ENCODE measurements around the gene DRD3. TPM values are rescaled to one million over a fixed set of nuclear protein-coding genes. Genes with fewer than 3 reads are reported as not detected.

The DRD3 gene
- total RNA-seq, 2 experiments from 2014 or later, result not detected

GRCh38 chr3:114213292-114213626 is 34.4 kb upstream of the DRD3 start:
- peak overlapping the region; percentile 69 for H3K4me3 ChIP-seq (ENCODE audit: low read depth, low read length, poor library complexity, severe bottlenecking)
- peak overlapping the region; percentile 91 for H3K4me2 ChIP-seq (ENCODE audit: low read length)
- no peaks in the 10 kb centered on the region for H3K9me2 ChIP-seq (ENCODE audit: insufficient read depth, low read length)
- no peak for DNase-seq (ENCODE audit: low spot score)
- ChIA-PET CTCF (ENCODE audit: unreplicated experiment) (interaction anchor here (0.6 to 1.1 kb wide), 5 partner anchors 9 to 470 kb away, joined by 3 to 5 read pairs (median 3); no protein-coding TSS in a partner anchor), POLR2A (interaction anchor here (0.5 to 2.8 kb wide), 29 partner anchors 8 to 699 kb away, joined by 3 to 38 read pairs (median 4); partner anchors contain the start of genes ATP6V1A, DRD3 and SPICE1)
- H3K79me2 ChIP-seq (ENCODE audit: insufficient read depth, low read depth, low read length), result peaks cover 14% of the 10 kb centered on the region; the same call in 1 of the 2 replicates
- TF ChIP-seq CTCF (conservative IDR thresholded peaks at IDR 0.05; ENCODE audit: low read length) (no peak), EZH2phosphoT487 (IDR thresholded peaks at IDR 0.05; ENCODE audit: borderline replicate concordance, low read depth, low read length) (no peak)
- H3K36me3 ChIP-seq (ENCODE audit: insufficient read depth, low read length), result no peaks in the 10 kb centered on the region
- BruUV-seq (replicated peaks), result no TSS peak
- peak overlapping the region; percentile 99 for H3K27ac ChIP-seq (ENCODE audit: low read depth, low read length, poor library complexity, severe bottlenecking)
- no peaks in the 10 kb centered on the region for H3K9me3 ChIP-seq (ENCODE audit: low read length)
- peaks cover 47% of the 10 kb centered on the region for H3K4me1 ChIP-seq (ENCODE audit: insufficient read depth, low read length, poor library complexity, severe bottlenecking)
- no peaks in the 10 kb centered on the region for H4K20me1 ChIP-seq (ENCODE audit: insufficient read depth, low read length)
- peak overlapping the region; percentile 91 for H2AFZ ChIP-seq (ENCODE audit: low read length)
- intact Hi-C loops (cut with micrococcal nuclease; ENCODE audit: unreplicated experiment), result loop anchor here (1.0 to 10.0 kb wide), 5 partner anchors 60 to 678 kb away; partner anchors contain the start of genes CCDC191, NAA50, QTRT2 and SIDT1

GRCh38 chr3:114212646-114213045 is 33.8 kb upstream of the DRD3 start:
- Histone ChIP-seq H3K79me2 (ENCODE audit: insufficient read depth, low read depth, low read length) (peaks cover 14% of the 10 kb centered on the region; the same call in 1 of the 2 replicates), H3K27ac (ENCODE audit: low read depth, low read length, poor library complexity, severe bottlenecking) (peak overlapping the region; percentile 99), H3K4me3 (ENCODE audit: low read depth, low read length, poor library complexity, severe bottlenecking) (peak overlapping the region; percentile 69), H3K9me3 (ENCODE audit: low read length) (no peaks in the 10 kb centered on the region), H3K36me3 (ENCODE audit: insufficient read depth, low read length) (no peaks in the 10 kb centered on the region), H3K9me2 (ENCODE audit: insufficient read depth, low read length) (no peaks in the 10 kb centered on the region), H2AFZ (ENCODE audit: low read length) (peak overlapping the region; percentile 91; the same call in 1 of the 2 replicates), H4K20me1 (ENCODE audit: insufficient read depth, low read length) (no peaks in the 10 kb centered on the region), H3K4me1 (ENCODE audit: insufficient read depth, low read length, poor library complexity, severe bottlenecking) (peaks cover 43% of the 10 kb centered on the region), H3K4me2 (ENCODE audit: low read length) (peak overlapping the region; percentile 91)
- TF ChIP-seq EZH2phosphoT487 (IDR thresholded peaks at IDR 0.05; ENCODE audit: borderline replicate concordance, low read depth, low read length) (no peak), CTCF (conservative IDR thresholded peaks at IDR 0.05; ENCODE audit: low read length) (no peak)
- no TSS peak for BruUV-seq (replicated peaks)
- intact Hi-C loops (cut with micrococcal nuclease; ENCODE audit: unreplicated experiment), result loop anchor here (1.0 to 10.0 kb wide), 5 partner anchors 60 to 678 kb away; partner anchors contain the start of genes CCDC191, NAA50, QTRT2 and SIDT1
- ChIA-PET CTCF (ENCODE audit: unreplicated experiment) (interaction anchor here (1.0 kb wide), 1 partner anchor 9 kb away, joined by 3 read pairs; no protein-coding TSS in a partner anchor), POLR2A (interaction anchor here (0.6 to 2.8 kb wide), 11 partner anchors 7 to 698 kb away, joined by 3 to 38 read pairs (median 4); partner anchors contain the start of genes DRD3 and SPICE1)
- no peak for DNase-seq (ENCODE audit: low spot score)

- no peaks in the 10 kb centered on the region for H4K20me1 ChIP-seq (ENCODE audit: insufficient read depth, low read length)
- POLR2A ChIA-PET, result interaction anchor here (1.2 kb wide), 1 partner anchor 10 kb away, joined by 3 read pairs; no protein-coding TSS in a partner anchor
- CTCF ChIA-PET (ENCODE audit: unreplicated experiment), result no interaction called here
- no peaks in the 10 kb centered on the region for H3K79me2 ChIP-seq (ENCODE audit: insufficient read depth, low read depth, low read length)
- intact Hi-C loops (cut with micrococcal nuclease; ENCODE audit: unreplicated experiment), result no loop called here
- H3K36me3 ChIP-seq (ENCODE audit: insufficient read depth, low read length), result no peaks in the 10 kb centered on the region
- peaks cover 8% of the 10 kb centered on the region for H3K4me1 ChIP-seq (ENCODE audit: insufficient read depth, low read length, poor library complexity, severe bottlenecking)
- no peaks in the 10 kb centered on the region for H3K9me2 ChIP-seq (ENCODE audit: insufficient read depth, low read length)
- no TSS peak for BruUV-seq (replicated peaks)
- DNase-seq (ENCODE audit: low spot score), result no peak
- no peak overlapping the region for H3K4me3 ChIP-seq (ENCODE audit: low read depth, low read length, poor library complexity, severe bottlenecking)
- TF ChIP-seq CTCF (conservative IDR thresholded peaks at IDR 0.05; ENCODE audit: low read length) (no peak), EZH2phosphoT487 (IDR thresholded peaks at IDR 0.05; ENCODE audit: borderline replicate concordance, low read depth, low read length) (no peak)
- H2AFZ ChIP-seq (ENCODE audit: low read length), result no peak overlapping the region
- no peak overlapping the region for H3K27ac ChIP-seq (ENCODE audit: low read depth, low read length, poor library complexity, severe bottlenecking)
- no peak overlapping the region for H3K4me2 ChIP-seq (ENCODE audit: low read length)
- H3K9me3 ChIP-seq (ENCODE audit: low read length), result no peaks in the 10 kb centered on the region
Observed at GRCh38 chr3:114207768-114208167, 28.9 kb upstream of the DRD3 start.
